ENCODE results near the gene TLX2.

DNA sequence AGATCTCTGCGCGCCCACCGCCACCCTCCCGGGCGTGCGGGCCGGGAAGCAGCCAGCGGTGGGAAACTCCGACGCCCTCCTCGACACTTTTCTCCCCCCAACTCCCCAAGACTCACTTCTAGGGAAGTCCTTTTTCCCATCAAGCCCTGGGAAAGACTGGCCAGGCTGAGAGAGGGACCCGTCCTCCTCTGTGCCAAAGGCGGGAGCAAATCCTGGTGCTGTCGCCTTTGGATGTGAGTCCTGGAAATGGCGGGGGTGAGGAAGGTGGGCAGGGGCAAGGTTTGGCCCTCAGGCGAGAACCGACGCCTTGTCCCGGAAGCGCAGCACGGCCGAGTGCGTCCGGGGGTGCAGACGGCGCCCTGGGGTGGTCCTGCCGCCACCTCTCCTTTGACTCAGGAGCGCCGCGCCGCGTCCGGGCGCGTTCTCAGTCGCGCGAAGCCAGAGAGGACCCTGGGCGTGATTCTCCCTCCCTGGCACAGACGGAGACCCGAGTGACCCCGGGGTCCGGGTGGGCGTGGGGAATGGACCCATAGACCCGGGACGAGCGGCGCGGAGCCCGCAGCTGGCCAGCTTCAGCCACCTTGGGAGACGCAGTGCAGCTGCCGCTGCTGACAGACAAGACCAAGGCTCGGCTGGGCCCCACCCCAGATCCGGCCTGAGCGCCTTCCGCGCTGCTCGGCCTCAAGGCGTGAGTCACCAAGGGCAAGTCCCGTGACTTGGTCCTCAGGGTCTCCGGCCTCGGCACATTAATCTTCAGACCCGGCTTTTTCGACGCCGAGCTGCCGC lies 11.3 kb upstream of the TLX2 start:
- TF ChIP-seq, protein P1, sequence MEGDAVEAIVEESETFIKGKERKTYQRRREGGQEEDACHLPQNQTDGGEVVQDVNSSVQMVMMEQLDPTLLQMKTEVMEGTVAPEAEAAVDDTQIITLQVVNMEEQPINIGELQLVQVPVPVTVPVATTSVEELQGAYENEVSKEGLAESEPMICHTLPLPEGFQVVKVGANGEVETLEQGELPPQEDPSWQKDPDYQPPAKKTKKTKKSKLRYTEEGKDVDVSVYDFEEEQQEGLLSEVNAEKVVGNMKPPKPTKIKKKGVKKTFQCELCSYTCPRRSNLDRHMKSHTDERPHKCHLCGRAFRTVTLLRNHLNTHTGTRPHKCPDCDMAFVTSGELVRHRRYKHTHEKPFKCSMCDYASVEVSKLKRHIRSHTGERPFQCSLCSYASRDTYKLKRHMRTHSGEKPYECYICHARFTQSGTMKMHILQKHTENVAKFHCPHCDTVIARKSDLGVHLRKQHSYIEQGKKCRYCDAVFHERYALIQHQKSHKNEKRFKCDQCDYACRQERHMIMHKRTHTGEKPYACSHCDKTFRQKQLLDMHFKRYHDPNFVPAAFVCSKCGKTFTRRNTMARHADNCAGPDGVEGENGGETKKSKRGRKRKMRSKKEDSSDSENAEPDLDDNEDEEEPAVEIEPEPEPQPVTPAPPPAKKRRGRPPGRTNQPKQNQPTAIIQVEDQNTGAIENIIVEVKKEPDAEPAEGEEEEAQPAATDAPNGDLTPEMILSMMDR (IDR thresholded peaks at IDR 0.05): no peak
- peak; percentile 25 to 75 (median 67) for TF ChIP-seq POLR2AphosphoS5 (IDR thresholded peaks at IDR 0.05)

Measured in sigmoid colon (tissue), 4 donors.